Neural cell (in vitro differentiated cells): ENCODE measurements around the gene SF3B1. TPM values are rescaled to one million over a fixed set of nuclear protein-coding genes. Genes with fewer than 3 reads are reported as not detected.

Source experiments
- H2AFZ ChIP-seq: fragments of 200-600, 300-800 bp; sonication (generic), shearing (Covaris generic); 2 replicates; pipeline ENCODE4 v1.6.0; 2014; ENCODE audit warnings: low read depth, mild to moderate bottlenecking, antibody characterized with exemption, low read length, moderate library complexity
- H3F3A ChIP-seq: fragments of 200-600 bp; shearing (Covaris generic); 2 replicates; pipeline ENCODE4 v1.6.1; 2016; ENCODE audit warnings: mild to moderate bottlenecking, moderate library complexity, mixed read lengths, antibody characterized with exemption, low read length; ENCODE audit not compliant: insufficient read depth, poor library complexity, severe bottlenecking
- H3K27ac ChIP-seq: fragments of 200-600, 300-800 bp; sonication (generic), shearing (Covaris generic); 2 replicates; pipeline ENCODE4 v1.5.1; 2014; ENCODE audit warnings: mild to moderate bottlenecking, low read length, moderate library complexity
- H3K27me3 ChIP-seq: fragments of 300-800, 200-600 bp; sonication (generic), shearing (Covaris generic); 2 replicates; pipeline ENCODE4 v1.6.0; 2014; ENCODE audit warnings: mild to moderate bottlenecking, low read depth, low read length, moderate library complexity; ENCODE audit not compliant: insufficient read depth
- H3K36me3 ChIP-seq: fragments of 300-800, 200-600 bp; sonication (generic), shearing (Covaris generic); 2 replicates; pipeline ENCODE4 v1.5.1; 2014; ENCODE audit warnings: mild to moderate bottlenecking, antibody characterized with exemption, low read length, moderate library complexity; ENCODE audit not compliant: insufficient read depth
- H3K4me2 ChIP-seq: fragments of 300-800, 200-600 bp; sonication (generic), shearing (Covaris generic); 2 replicates; pipeline ENCODE4 v1.6.0; 2014; ENCODE audit warnings: mild to moderate bottlenecking, low read length
- H3K4me3 ChIP-seq: fragments of 300-800, 200-600 bp; sonication (generic), shearing (Covaris generic); 2 replicates; pipeline ENCODE4 v1.5.1; 2014; ENCODE audit warnings: mild to moderate bottlenecking, low read length, moderate library complexity
- H3K79me2 ChIP-seq: fragments of 200-600 bp; shearing (Covaris generic); replicated peaks from 2 replicates; pipeline ENCODE4 v1.6.0; 2014; ENCODE audit warnings: mild to moderate bottlenecking, low read length, moderate library complexity; ENCODE audit not compliant: insufficient read depth
- H3K9ac ChIP-seq: fragments of 300-800, 200-600 bp; sonication (generic), shearing (Covaris generic); 2 replicates; pipeline ENCODE4 v1.6.1; 2016; ENCODE audit warnings: mild to moderate bottlenecking, low read length, mixed read lengths
- H3K9me2 ChIP-seq: fragments of 200-600 bp; shearing (Covaris generic); 2 replicates; pipeline ENCODE4 v1.6.1; 2016; ENCODE audit warnings: mild to moderate bottlenecking, low read length, mixed read lengths; ENCODE audit not compliant: insufficient read depth
- H3K9me3 ChIP-seq: fragments of 200-600, 300-800 bp; sonication (generic), shearing (Covaris generic); 2 replicates; pipeline ENCODE4 v1.6.1; 2016; ENCODE audit warnings: mild to moderate bottlenecking, mixed run types, low read length, moderate library complexity, mixed read lengths
- H4K20me1 ChIP-seq: fragments of 200-600 bp; shearing (Covaris generic); 2 replicates; pipeline ENCODE4 v1.6.1; 2016; ENCODE audit warnings: mild to moderate bottlenecking, mixed run types; ENCODE audit not compliant: insufficient read depth
- CTCF ChIP-seq: fragments of 450-650 bp; IDR thresholded peaks from 2 replicates; pipeline ENCODE4 v1.5.1; 2014; ENCODE audit warnings: antibody characterized with exemption, mild to moderate bottlenecking, moderate library complexity; ENCODE audit not compliant: poor library complexity, severe bottlenecking
- EP300 ChIP-seq: fragments of 450-650 bp; conservative IDR thresholded peaks from 2 replicates; pipeline ENCODE4 v1.6.1; 2014; ENCODE audit warnings: antibody characterized with exemption, mild to moderate bottlenecking, moderate library complexity; ENCODE audit not compliant: poor library complexity, severe bottlenecking
- EZH2 ChIP-seq: fragments of 200-600, 300-800 bp; shearing (Covaris generic), sonication (generic); IDR thresholded peaks from 2 replicates; pipeline ENCODE4 v1.6.1; 2014; ENCODE audit warnings: antibody characterized with exemption, low read length, borderline replicate concordance, mild to moderate bottlenecking; ENCODE audit not compliant: insufficient read depth, poor library complexity, severe bottlenecking
- MXI1 ChIP-seq: fragments of 450-650 bp; conservative IDR thresholded peaks from 2 replicates; pipeline ENCODE4 v1.6.1; 2014; ENCODE audit warnings: antibody characterized with exemption, mild to moderate bottlenecking; ENCODE audit not compliant: poor library complexity, severe bottlenecking
- POLR2AphosphoS5 ChIP-seq: IDR thresholded peaks from 2 replicates; pipeline ENCODE4 v1.6.1; 2012
- RAD21 ChIP-seq: fragments of 450-650 bp; conservative IDR thresholded peaks from 2 replicates; pipeline ENCODE4 v1.6.1; 2014; ENCODE audit warnings: antibody characterized with exemption, mild to moderate bottlenecking, moderate library complexity
- REST ChIP-seq: IDR thresholded peaks from 2 replicates; pipeline ENCODE4 v1.6.1; 2012; ENCODE audit warnings: borderline replicate concordance
- SMC3 ChIP-seq: fragments of 450-650 bp; conservative IDR thresholded peaks from 2 replicates; pipeline ENCODE4 v1.6.1; 2014; ENCODE audit warnings: antibody characterized with exemption, mild to moderate bottlenecking, moderate library complexity; ENCODE audit not compliant: poor library complexity
- TAF1 ChIP-seq: IDR thresholded peaks from 2 replicates; pipeline ENCODE4 v1.6.1; 2012; ENCODE audit warnings: low read depth
- polyA plus RNA-seq: library from polyadenylated mRNA; depleted of rRNA; stranded (reverse); fragments of >200 nt; gene quantifications from 2 replicates; pipeline ENCODE4 v1.2.3, GENCODE V29; 2014

SF3B1 gene
- polyA plus RNA-seq, 1 donor from 2014 or later = 1,143 TPM

DNA sequence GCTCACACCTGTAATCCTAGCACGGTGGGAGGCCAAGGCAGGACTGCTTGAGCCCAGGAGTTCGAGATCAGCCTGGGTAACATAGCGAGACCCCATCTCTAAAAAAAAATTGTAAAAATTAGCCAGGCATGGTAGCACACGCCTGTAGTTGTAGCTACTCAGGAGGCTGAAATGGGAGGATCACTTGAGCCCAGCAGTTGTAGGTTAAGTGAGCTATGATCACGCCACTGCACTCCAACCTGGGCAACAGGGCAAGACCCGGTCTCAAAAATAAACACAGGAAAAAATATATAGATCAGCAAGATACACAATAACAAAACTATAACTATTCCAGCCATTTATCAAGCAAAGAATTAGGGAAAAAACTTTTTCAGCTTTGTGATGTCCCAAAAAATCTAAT, 3.0 kb downstream of the SF3B1 start:
- H3K4me2 ChIP-seq = no peak overlapping the region
- H3K27me3 ChIP-seq = no peaks in the 10 kb centered on the region
- no peak overlapping the region for H3K27ac ChIP-seq
- H3K9me3 ChIP-seq = no peaks in the 10 kb centered on the region
- peaks cover 85% of the 10 kb centered on the region for H3K79me2 ChIP-seq
- peak overlapping the region; percentile 79 for H3K4me3 ChIP-seq
- peaks cover 6% of the 10 kb centered on the region for H3F3A ChIP-seq
- H4K20me1 ChIP-seq = peaks cover 6% of the 10 kb centered on the region
- no peaks in the 10 kb centered on the region for H3K9me2 ChIP-seq
- TF ChIP-seq MXI1 = no peak
- TF ChIP-seq SMC3 = no peak
- no peak for TF ChIP-seq CTCF
- no peak for TF ChIP-seq TAF1
- no peak for TF ChIP-seq REST
- TF ChIP-seq POLR2AphosphoS5 = no peak
- no peak for TF ChIP-seq RAD21
- no peak for TF ChIP-seq EZH2
- TF ChIP-seq EP300 = no peak
- no peak overlapping the region for H3K9ac ChIP-seq
- no peak overlapping the region for H2AFZ ChIP-seq
- H3K36me3 ChIP-seq = no peaks in the 10 kb centered on the region

DNA sequence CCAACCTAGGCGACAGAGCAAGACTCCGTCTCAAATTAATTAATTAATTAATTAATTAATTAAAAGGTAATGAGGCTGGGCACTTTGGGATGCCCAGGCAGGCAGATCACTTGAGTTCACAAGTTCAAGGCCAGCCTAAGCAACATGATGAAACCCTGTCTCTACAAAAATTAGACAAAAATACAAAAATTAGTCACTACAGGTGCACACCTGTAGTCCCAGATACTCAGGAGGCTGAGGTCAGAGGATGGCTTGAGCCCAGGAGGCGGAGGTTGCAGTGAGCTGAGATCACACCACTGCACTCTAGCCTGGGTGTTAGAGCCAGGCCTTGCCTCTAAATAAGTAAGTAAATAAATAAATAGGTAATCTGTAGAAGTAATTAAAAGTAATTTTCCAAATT, 6.8 kb downstream of the SF3B1 start:
- no peak overlapping the region for H2AFZ ChIP-seq
- no peaks in the 10 kb centered on the region for H3K36me3 ChIP-seq
- no peak overlapping the region for H3K9ac ChIP-seq
- peaks cover 26% of the 10 kb centered on the region for H4K20me1 ChIP-seq
- H3K9me3 ChIP-seq = no peaks in the 10 kb centered on the region
- H3K27me3 ChIP-seq = no peaks in the 10 kb centered on the region
- no peak overlapping the region for H3K4me3 ChIP-seq
- TF ChIP-seq MXI1 (no peak), EP300 (no peak)
- H3F3A ChIP-seq = no peaks in the 10 kb centered on the region
- H3K27ac ChIP-seq = no peak overlapping the region
- H3K79me2 ChIP-seq = peaks cover 99% of the 10 kb centered on the region
- no peaks in the 10 kb centered on the region for H3K9me2 ChIP-seq
- no peak overlapping the region for H3K4me2 ChIP-seq
